ENCODE results near the gene C16orf95.

The C16orf95 gene

GRCh38 chr16:87303431-87303930 is 13.7 kb downstream of the C16orf95 start:
- TF ChIP-seq CTCF (IDR thresholded peaks at IDR 0.05; ENCODE audit: borderline replicate concordance, control extremely low read depth, extremely low read depth, insufficient read depth, missing control alignments), result no peak
- in situ Hi-C loops (cut with MboI; ENCODE audit: low sequenced_read_pairs, unreplicated experiment), result no loop called here
- DNase-seq (ENCODE audit: low spot score), result no peak

DNA sequence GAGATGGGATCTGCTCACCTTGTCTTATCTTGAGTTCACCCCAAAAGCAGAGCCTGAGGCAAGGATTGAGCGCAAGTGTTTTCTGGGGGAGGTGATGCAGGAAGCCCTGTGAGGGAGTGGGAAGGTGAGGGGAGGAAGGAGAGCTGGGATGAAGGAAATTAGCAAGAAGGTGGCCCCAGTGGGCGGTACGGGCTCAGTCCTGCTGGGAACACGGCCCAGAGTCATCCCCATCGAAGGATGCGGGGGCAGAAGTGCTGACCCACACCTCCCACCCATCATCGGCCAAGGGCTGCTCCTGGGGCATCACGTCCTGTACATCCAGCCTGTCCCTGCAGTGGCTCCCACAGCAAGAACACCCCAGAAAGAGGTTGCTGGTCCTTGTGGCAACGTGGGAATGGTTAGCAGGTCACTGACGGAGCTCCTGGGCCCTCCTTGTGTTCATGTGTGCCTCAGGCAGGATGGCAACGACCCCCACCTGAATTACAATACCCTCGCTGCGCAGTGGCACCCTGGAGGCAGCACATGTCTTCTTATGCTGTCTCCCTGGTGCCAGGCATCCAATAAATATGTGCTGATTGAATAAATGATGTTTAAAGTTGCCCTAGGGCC is 18.2 kb downstream of the C16orf95 start:
- TF ChIP-seq CTCF (IDR thresholded peaks at IDR 0.05; ENCODE audit: borderline replicate concordance, control extremely low read depth, extremely low read depth, insufficient read depth, missing control alignments), result no peak
- in situ Hi-C loops (cut with MboI; ENCODE audit: low sequenced_read_pairs, unreplicated experiment), result loop anchor here (25.0 kb wide), 1 partner anchor 737 kb away; the partner anchor contains the start of genes FOXC2 and MTHFSD
- DNase-seq (ENCODE audit: low spot score), result no peak

- in situ Hi-C loops (cut with MboI; ENCODE audit: low sequenced_read_pairs, unreplicated experiment), result loop anchor here (25.0 kb wide), 1 partner anchor 736 kb away; the partner anchor contains the start of genes FOXC2 and MTHFSD
- DNase-seq (ENCODE audit: low spot score), result peak; percentile 74
- TF ChIP-seq CTCF (IDR thresholded peaks at IDR 0.05; ENCODE audit: borderline replicate concordance, control extremely low read depth, extremely low read depth, insufficient read depth, missing control alignments), result peak; percentile 40
These were observed 19.1 kb downstream of the C16orf95 start for GRCh38 chr16:87297918-87298631.

DNA sequence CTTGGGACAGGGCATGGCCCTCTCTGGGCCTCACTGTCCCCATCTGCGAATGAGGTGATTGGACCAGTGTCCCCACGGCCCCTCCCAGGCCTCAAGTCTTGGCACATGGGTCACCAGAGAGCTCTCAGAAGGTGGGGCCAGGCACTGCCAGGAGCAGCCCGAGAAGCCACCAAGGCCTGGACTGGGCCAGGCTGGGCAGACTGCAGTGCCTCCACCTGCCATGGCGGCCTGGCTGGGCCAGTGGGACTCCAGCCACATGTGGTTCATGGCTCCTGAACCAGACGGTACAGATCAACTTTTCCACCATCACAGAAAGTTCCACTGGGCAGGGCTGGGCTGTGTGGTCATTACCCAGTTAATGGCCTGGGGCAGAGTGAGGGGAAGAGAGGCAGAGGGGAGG is 19.8 kb downstream of the C16orf95 start:
- in situ Hi-C loops (cut with MboI; ENCODE audit: low sequenced_read_pairs, unreplicated experiment), result loop anchor here (25.0 kb wide), 1 partner anchor 735 kb away; the partner anchor contains the start of genes FOXC2 and MTHFSD
- DNase-seq (ENCODE audit: low spot score), result no peak
- no peak for TF ChIP-seq CTCF (IDR thresholded peaks at IDR 0.05; ENCODE audit: borderline replicate concordance, control extremely low read depth, extremely low read depth, insufficient read depth, missing control alignments)

DNA sequence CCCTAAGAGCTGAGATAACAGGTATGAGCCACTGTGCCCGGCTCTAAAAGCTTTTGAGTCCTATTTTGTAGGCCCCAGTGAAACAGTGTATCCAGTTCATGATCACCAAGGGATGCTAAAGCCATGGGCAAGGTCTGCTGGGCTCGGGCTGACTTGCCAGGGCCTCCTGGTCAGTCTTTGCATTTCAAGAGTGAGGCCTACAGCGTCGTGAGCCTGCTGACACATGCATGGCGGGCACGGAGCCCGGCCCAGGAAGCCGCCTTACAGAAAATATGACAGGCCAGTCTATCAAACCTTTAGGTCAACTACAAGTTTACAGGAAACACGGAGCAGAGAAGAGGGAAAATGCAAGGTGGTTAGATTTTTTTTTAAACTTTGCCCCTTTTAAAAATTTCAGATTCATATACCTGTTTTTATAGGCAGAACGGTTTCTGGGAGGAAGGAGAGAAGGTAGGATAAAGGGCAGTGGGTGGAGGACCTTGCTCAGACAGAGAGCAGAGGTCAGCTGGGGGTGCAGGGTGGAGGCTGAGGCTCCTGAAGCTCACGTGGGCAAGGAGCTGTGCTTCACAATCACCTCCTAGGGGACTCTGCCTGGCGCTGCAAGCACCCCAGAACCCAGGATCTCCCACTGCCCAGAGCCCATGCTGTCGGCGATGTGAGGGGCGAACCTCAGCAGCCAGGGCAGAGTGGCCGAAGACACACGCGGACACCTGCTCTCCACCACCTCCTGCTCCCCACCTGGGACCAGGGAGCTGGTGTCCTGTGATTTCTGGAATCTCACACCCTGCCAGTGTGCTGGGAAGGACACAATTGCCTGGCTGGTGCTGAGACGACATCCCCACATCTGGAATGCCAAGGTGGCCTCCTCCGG is 21.3 kb downstream of the C16orf95 start:
- no peak for DNase-seq (ENCODE audit: low spot score)
- in situ Hi-C loops (cut with MboI; ENCODE audit: low sequenced_read_pairs, unreplicated experiment), result loop anchor here (25.0 kb wide), 1 partner anchor 734 kb away; the partner anchor contains the start of genes FOXC2 and MTHFSD
- TF ChIP-seq CTCF (IDR thresholded peaks at IDR 0.05; ENCODE audit: borderline replicate concordance, control extremely low read depth, extremely low read depth, insufficient read depth, missing control alignments), result no peak

- TF ChIP-seq CTCF (IDR thresholded peaks at IDR 0.05; ENCODE audit: borderline replicate concordance, control extremely low read depth, extremely low read depth, insufficient read depth, missing control alignments), result no peak
- in situ Hi-C loops (cut with MboI; ENCODE audit: low sequenced_read_pairs, unreplicated experiment), result loop anchor here (25.0 kb wide), 1 partner anchor 733 kb away; the partner anchor contains the start of genes FOXC2 and MTHFSD
- DNase-seq (ENCODE audit: low spot score), result no peak
These were observed 21.9 kb downstream of the C16orf95 start for GRCh38 chr16:87295259-87295658.

Data from GM13976 (cell line).